ENCODE data around the gene NPB.

NPB gene

GRCh38 chr17:81934850-81935708 is 33.0 kb downstream of the NPB start:
- TF ChIP-seq, protein P1, sequence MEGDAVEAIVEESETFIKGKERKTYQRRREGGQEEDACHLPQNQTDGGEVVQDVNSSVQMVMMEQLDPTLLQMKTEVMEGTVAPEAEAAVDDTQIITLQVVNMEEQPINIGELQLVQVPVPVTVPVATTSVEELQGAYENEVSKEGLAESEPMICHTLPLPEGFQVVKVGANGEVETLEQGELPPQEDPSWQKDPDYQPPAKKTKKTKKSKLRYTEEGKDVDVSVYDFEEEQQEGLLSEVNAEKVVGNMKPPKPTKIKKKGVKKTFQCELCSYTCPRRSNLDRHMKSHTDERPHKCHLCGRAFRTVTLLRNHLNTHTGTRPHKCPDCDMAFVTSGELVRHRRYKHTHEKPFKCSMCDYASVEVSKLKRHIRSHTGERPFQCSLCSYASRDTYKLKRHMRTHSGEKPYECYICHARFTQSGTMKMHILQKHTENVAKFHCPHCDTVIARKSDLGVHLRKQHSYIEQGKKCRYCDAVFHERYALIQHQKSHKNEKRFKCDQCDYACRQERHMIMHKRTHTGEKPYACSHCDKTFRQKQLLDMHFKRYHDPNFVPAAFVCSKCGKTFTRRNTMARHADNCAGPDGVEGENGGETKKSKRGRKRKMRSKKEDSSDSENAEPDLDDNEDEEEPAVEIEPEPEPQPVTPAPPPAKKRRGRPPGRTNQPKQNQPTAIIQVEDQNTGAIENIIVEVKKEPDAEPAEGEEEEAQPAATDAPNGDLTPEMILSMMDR (conservative IDR thresholded peaks at IDR 0.05; ENCODE audit: low read length), result no peak
- H3K4me3 ChIP-seq (ENCODE audit: low read length), result peak overlapping the region; percentile 53

GRCh38 chr17:81935709-81936084 is 33.7 kb downstream of the NPB start:
- H3K4me3 ChIP-seq (ENCODE audit: low read length), result peak overlapping the region; percentile 53
- TF ChIP-seq, protein P1 (conservative IDR thresholded peaks at IDR 0.05; ENCODE audit: low read length), result no peak
- DNase-seq (ENCODE audit: low read depth), result no peak

More at GRCh38 chr17:81934850-81935708, 33.0 kb downstream of the NPB start:
- DNase-seq (ENCODE audit: low read depth), result no peak

DNA sequence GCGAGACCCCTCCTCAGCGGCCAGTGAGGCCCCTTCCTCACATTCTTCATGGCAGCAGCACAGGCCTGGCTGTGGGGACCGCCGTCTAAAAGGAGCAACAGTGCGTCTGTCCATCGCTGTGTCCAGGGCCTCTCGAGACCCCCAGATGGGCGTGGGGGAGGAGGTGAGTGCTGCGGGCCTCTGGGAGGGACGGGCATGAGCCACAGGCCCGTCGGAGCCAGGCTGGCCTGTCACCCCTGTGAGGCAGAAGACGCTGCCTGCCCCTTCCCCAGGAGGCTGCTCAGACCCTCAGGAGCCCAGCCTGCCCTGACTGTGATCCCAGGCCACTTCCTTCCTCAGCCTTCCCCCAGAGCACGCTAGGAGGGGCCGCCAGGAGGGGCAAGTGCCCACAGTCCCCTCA is 37.2 kb downstream of the NPB start:
- TF ChIP-seq, protein P1 (conservative IDR thresholded peaks at IDR 0.05; ENCODE audit: low read length), result no peak
- H3K4me3 ChIP-seq (ENCODE audit: low read length), result no peak overlapping the region
- no peak for DNase-seq (ENCODE audit: low read depth)

DNA sequence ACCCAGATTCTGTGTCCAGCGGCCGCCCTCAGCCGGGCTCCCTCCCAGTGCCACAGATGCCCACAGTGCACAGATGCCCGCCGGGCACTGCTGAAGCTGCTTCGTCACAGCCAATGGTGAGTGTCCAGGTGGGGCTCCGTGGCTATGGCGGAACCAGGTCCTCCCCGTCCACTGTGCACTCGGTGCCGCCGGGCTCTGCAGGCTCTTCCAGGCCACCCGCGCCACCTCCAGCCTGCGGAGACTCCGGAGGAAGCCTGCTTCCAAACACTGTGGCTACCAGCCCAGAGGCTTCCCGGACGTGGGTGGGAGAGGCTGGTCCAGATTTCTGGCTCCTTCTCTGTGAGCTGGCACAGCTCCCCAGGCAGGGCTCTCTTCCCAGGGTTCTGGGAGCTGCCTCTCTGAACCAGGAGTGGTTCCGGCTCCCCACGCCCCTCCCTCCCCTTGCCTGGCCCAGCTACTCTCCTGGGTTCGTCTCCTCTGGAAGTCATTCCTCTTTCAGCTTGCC is 37.9 kb downstream of the NPB start:
- H3K4me3 ChIP-seq (ENCODE audit: low read length), result no peak overlapping the region
- DNase-seq (ENCODE audit: low read depth), result peak; percentile 67
- TF ChIP-seq, protein P1 (conservative IDR thresholded peaks at IDR 0.05; ENCODE audit: low read length), result no peak

DNA sequence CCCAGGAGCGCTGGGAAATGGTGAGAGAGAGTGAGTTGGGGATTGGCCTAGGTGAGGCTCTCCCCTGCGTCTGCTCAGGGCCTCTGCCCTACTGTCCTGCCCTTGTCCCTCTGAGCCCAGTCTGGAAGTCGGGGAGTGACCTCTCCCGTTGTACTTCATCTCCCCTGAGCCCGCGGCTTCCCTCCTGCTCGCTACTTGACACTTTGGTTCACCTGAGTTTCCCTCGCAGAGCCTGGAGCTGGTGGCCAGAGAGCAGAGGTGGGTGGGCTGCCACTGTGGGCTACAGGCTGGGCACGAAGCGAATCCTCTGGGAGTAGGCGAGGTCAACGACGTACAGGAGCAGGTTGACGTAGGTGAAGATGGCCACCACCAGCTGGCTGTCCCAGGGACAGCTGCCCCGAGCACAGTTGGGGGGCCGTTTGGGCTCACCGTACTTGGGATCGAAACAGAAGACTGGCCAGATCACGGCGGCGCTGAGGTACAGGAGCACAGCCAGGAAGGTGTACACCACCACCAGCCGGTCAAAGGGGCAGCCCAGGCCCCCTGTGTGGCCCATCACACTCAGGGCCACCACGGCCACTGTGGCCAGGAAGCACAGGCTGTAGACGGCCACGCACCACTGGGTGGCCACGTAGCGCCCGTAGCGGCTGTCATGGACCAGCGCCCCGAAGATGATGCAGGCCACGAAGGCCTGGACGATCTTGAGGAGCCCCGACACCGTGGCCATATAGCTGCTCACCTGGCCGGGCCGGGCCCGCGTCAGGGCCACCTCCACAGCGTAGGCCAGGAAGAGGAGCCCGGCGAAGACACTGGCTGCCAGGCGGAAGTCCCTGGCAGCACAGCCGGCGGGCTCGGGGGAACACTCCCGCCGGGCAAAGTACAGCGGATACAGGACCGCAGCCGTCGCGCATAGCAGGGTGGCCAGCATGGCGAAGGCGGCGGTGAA is 38.8 kb downstream of the NPB start:
- H3K4me3 ChIP-seq (ENCODE audit: low read length), result no peak overlapping the region
- TF ChIP-seq, protein P1 (conservative IDR thresholded peaks at IDR 0.05; ENCODE audit: low read length), result no peak

GRCh38 chr17:81941484-81942166 is 39.6 kb downstream of the NPB start:
- TF ChIP-seq, protein P1 (conservative IDR thresholded peaks at IDR 0.05; ENCODE audit: low read length), result no peak
- H3K4me3 ChIP-seq (ENCODE audit: low read length), result no peak overlapping the region

More for the DNA sequence above, 38.8 kb downstream of the NPB start:
- no peak for DNase-seq (ENCODE audit: low read depth)

More at GRCh38 chr17:81941484-81942166, 39.6 kb downstream of the NPB start:
- DNase-seq (ENCODE audit: low read depth), result no peak
